Keratinocyte (primary cell): ENCODE data around the gene ORM1. TPM values are rescaled to one million over a fixed set of nuclear protein-coding genes. Genes with fewer than 3 reads are reported as not detected.
A peak's percentile ranks its signal among the peaks of the same experiment; 100 is the strongest.
"Not testable (repeated sequence)": the region's sequence is repeated elsewhere in the genome, so short reads cannot be mapped to it uniquely, and the experiment has no call there.

Experiments
- DNase-seq: peaks from one replicate; pipeline ENCODE4 v3.0.0-alpha.2; 2011; ENCODE audit warnings: low read depth, missing footprints, low spot score
- FAIRE-seq: peaks from 2 replicates; lab custom pipeline; 2011; peaks lifted over from hg19 to GRCh38; lab: Jason Lieb, UNC
- H2AFZ ChIP-seq: 2 replicates; pipeline ENCODE4 v1.6.0; 2012; ENCODE audit warnings: low read length, control low read depth, inconsistent platforms; ENCODE audit not compliant: control insufficient read depth
- H3K27ac ChIP-seq: 2 replicates; pipeline ENCODE4 v1.5.1; 2011; ENCODE audit warnings: low read length; ENCODE audit not compliant: control insufficient read depth, insufficient read depth
- H3K27me3 ChIP-seq: 3 replicates; pipeline ENCODE4 v1.6.0; 2011; ENCODE audit warnings: low read length; ENCODE audit not compliant: control insufficient read depth, insufficient read depth; ENCODE audit errors: extremely low read depth
- H3K36me3 ChIP-seq, 2 experiments: 2 replicates in 1 of 2; 3 replicates in 1 of 2; pipeline ENCODE4 v1.5.1; 2011; ENCODE audit warnings: low read length in 2 of 2, mild to moderate bottlenecking in 1 of 2; ENCODE audit not compliant: control insufficient read depth in 2 of 2, insufficient read depth in 2 of 2; ENCODE audit errors: extremely low read depth in 1 of 2
- H3K4me1 ChIP-seq: 3 replicates; pipeline ENCODE4 v1.5.1; 2011; ENCODE audit warnings: low read length; ENCODE audit not compliant: control insufficient read depth, insufficient read depth; ENCODE audit errors: extremely low read depth
- H3K4me2 ChIP-seq: 3 replicates; pipeline ENCODE4 v1.6.0; 2011; ENCODE audit warnings: low read depth, low read length; ENCODE audit not compliant: control insufficient read depth, insufficient read depth; ENCODE audit errors: extremely low read depth
- H3K4me3 ChIP-seq, 3 experiments: fragments of 200-600 bp in 1 of 3; sonication (generic) in 1 of 3; 2 replicates in 2 of 3; 3 replicates in 1 of 3; pipeline ENCODE4 v1.5.1; 2011 to 2016; ENCODE audit warnings: low read length in 3 of 3, mild to moderate bottlenecking in 3 of 3, control low read depth in 2 of 3, inconsistent platforms in 1 of 3, low read depth in 1 of 3, mixed read lengths in 1 of 3, mixed run types in 1 of 3, moderate library complexity in 1 of 3; ENCODE audit not compliant: control insufficient read depth in 2 of 3, insufficient read depth in 2 of 3; ENCODE audit errors: extremely low read depth in 1 of 3
- H3K79me2 ChIP-seq: 2 replicates; pipeline ENCODE4 v1.6.0; 2012; ENCODE audit warnings: low read length; ENCODE audit not compliant: control insufficient read depth, insufficient read depth
- H3K9ac ChIP-seq: 3 replicates; pipeline ENCODE4 v1.6.0; 2011; ENCODE audit warnings: low read length; ENCODE audit not compliant: control insufficient read depth, insufficient read depth; ENCODE audit errors: extremely low read depth
- H3K9me1 ChIP-seq: 3 replicates; pipeline ENCODE4 v1.6.0; 2011; ENCODE audit warnings: low read length; ENCODE audit not compliant: control insufficient read depth, insufficient read depth; ENCODE audit errors: extremely low read depth
- H3K9me3 ChIP-seq: 2 replicates; pipeline ENCODE4 v1.5.1; 2012; ENCODE audit warnings: low read depth, low read length; ENCODE audit not compliant: control insufficient read depth
- H4K20me1 ChIP-seq: 3 replicates; pipeline ENCODE4 v1.6.0; 2011; ENCODE audit warnings: low read length; ENCODE audit not compliant: control insufficient read depth, insufficient read depth; ENCODE audit errors: extremely low read depth
- CTCF ChIP-seq, 3 experiments: IDR thresholded peaks in 1 of 3; conservative IDR thresholded peaks in 1 of 3; optimal IDR thresholded peaks in 1 of 3; 2 replicates in 2 of 3; 3 replicates in 1 of 3; pipeline versions ENCODE3 to v1.5.1; 2011; ENCODE audit warnings: low read length in 3 of 3, mild to moderate bottlenecking in 3 of 3, moderate library complexity in 2 of 3, control low read depth in 1 of 3, inconsistent platforms in 1 of 3; ENCODE audit not compliant: insufficient read depth in 2 of 3; ENCODE audit errors: extremely low read depth in 1 of 3
- EZH2 ChIP-seq: IDR thresholded peaks from one replicate; pipeline ENCODE4 v1.6.1; 2012; ENCODE audit warnings: inconsistent platforms, mild to moderate bottlenecking, low read length, moderate library complexity
- dilution Hi-C: fragments of 300-500 bp; cut with MboI; formaldehyde crosslinking; loops from one replicate; pipeline ENCODE4 v1.7.0; 2020; ENCODE audit warnings: low sequenced_read_pairs; ENCODE audit not compliant: extremely low pct_ligation_motif_present
- polyA minus RNA-seq, 3 experiments: library from RNA; depleted of rRNA, polyadenylated mRNA; stranded (reverse); fragments of >200 nt; gene quantifications; 1 replicate in 1 of 3; 2 replicates in 1 of 3; 3 replicates in 1 of 3; pipeline ENCODE4 v1.2.3, GENCODE V29; 2011
- polyA plus RNA-seq, 5 experiments: library from polyadenylated mRNA; depleted of rRNA in 3 of 5; stranded (reverse) in 3 of 5; stranded (forward) in 1 of 5; unstranded in 1 of 5; fragments of >200 nt; gene quantifications; 1 replicate in 1 of 5; 2 replicates in 3 of 5; 3 replicates in 1 of 5; pipeline versions ENCODE4 v1.2.1 to v1.2.3, GENCODE V29; 2011 to 2012; ENCODE audit warnings: missing spikeins in 2 of 5, low read depth in 1 of 5, low replicate concordance in 1 of 5

ORM1 gene
- polyA plus RNA-seq (not detected in 3 replicates), polyA minus RNA-seq (not detected in 3 replicates)
- not detected for polyA plus RNA-seq (2011; ENCODE audit: low read depth)
- not detected in 2 replicates for polyA plus RNA-seq (2011; cell fraction: cytosol; rRNA removed)
- not detected in 2 replicates for polyA plus RNA-seq (2011; cell fraction: nucleus; rRNA removed)
- polyA plus RNA-seq (2012; ENCODE audit: low replicate concordance), result not detected in 2 replicates
- not detected for polyA minus RNA-seq (2011; cell fraction: cytosol; rRNA and poly(A)+ RNA removed)
- not detected in 2 replicates for polyA minus RNA-seq (2011; cell fraction: nucleus; rRNA and poly(A)+ RNA removed)

- dilution Hi-C loops, FAIRE-seq, DNase-seq: not testable (repeated sequence)
Observed at GRCh38 chr9:114322831-114323531, at the start of gene ORM1. ORM1 (plus strand) TSS chr9:114323098; CDS start chr9:114323134, 36 bp downstream.

GRCh38 chr9:114273461-114273881 lies 49.4 kb upstream of the ORM1 start:
- FAIRE-seq (peak; percentile 95), DNase-seq (no peak)
- peaks cover 5 to 8% of the 10 kb centered on the region in 2 experiments for H3K36me3 ChIP-seq
- H3K79me2 ChIP-seq, result peaks cover 2% of the 10 kb centered on the region
- peak overlapping the region; percentile 50 for H3K9ac ChIP-seq
- no peaks in the 10 kb centered on the region for H3K9me1 ChIP-seq
- H3K4me2 ChIP-seq, result peak overlapping the region; percentile 51
- no peak overlapping the region for H2AFZ ChIP-seq
- dilution Hi-C loops, result no loop called here
- peak overlapping the region; percentile 68 for H3K27ac ChIP-seq
- H4K20me1 ChIP-seq, result peaks cover 3% of the 10 kb centered on the region
- TF ChIP-seq CTCF (optimal IDR thresholded peaks at IDR 0.05 in 1 of 3, IDR thresholded peaks at IDR 0.05 in 1 of 3, conservative IDR thresholded peaks at IDR 0.05 in 1 of 3; ENCODE audit: extremely low read depth in 1 of 3, insufficient read depth in 2 of 3, low read length in 3 of 3), result no peak
- no peak for TF ChIP-seq EZH2
- H3K27me3 ChIP-seq, result no peaks in the 10 kb centered on the region
- no peaks in the 10 kb centered on the region for H3K9me3 ChIP-seq
- peak overlapping the region in 1 of 3 experiments; percentile 11 for H3K4me3 ChIP-seq
- H3K4me1 ChIP-seq, result peaks cover 57% of the 10 kb centered on the region

More at GRCh38 chr9:114322831-114323531, at the start of gene ORM1:
- H2AFZ ChIP-seq, H3K27ac ChIP-seq, H3K9me3 ChIP-seq, H3K9ac ChIP-seq, H3K4me1 ChIP-seq, H3K36me3 ChIP-seq, H3K4me2 ChIP-seq, H3K27me3 ChIP-seq, H3K79me2 ChIP-seq, H4K20me1 ChIP-seq, H3K9me1 ChIP-seq, H3K4me3 ChIP-seq: not testable (repeated sequence)
